Mesenchymal stem cell (in vitro differentiated cells and primary cell): ENCODE results near the gene NFKB1.

Experiments used
- DNase-seq: peaks from one replicate; pipeline ENCODE4 v3.0.0-alpha.2; 2013
- H2AFZ ChIP-seq: one replicate; pipeline ENCODE4 v1.6.1; 2013; ENCODE audit warnings: low read depth, mild to moderate bottlenecking, control low read depth, inconsistent platforms, low read length, moderate library complexity
- H2AK5ac ChIP-seq: 2 replicates; pipeline ENCODE4 v1.6.1; 2013; ENCODE audit warnings: low read length, moderate library complexity, mild to moderate bottlenecking, inconsistent platforms; ENCODE audit not compliant: severe bottlenecking
- H2BK120ac ChIP-seq: one replicate; pipeline ENCODE4 v1.6.1; 2013; ENCODE audit warnings: low read depth, mild to moderate bottlenecking, inconsistent platforms, low read length, moderate library complexity
- H2BK12ac ChIP-seq, 2 experiments: one replicate each; pipeline ENCODE4 v1.6.1; 2013; ENCODE audit warnings: inconsistent platforms in 2 of 2, low read length in 2 of 2, mild to moderate bottlenecking in 2 of 2, moderate library complexity in 2 of 2, control low read depth in 1 of 2
- H2BK15ac ChIP-seq: one replicate; pipeline ENCODE4 v1.6.1; 2013; ENCODE audit warnings: mild to moderate bottlenecking, low read depth, inconsistent platforms; ENCODE audit not compliant: poor library complexity, severe bottlenecking
- H2BK5ac ChIP-seq: 2 replicates; pipeline ENCODE4 v1.6.1; 2013; ENCODE audit warnings: low read depth, mild to moderate bottlenecking, low read length, control low read depth, inconsistent platforms; ENCODE audit not compliant: poor library complexity, severe bottlenecking
- H3K14ac ChIP-seq, 2 experiments: one replicate each; pipeline ENCODE4 v1.6.1; 2013; ENCODE audit warnings: inconsistent platforms in 2 of 2, low read length in 2 of 2, control low read depth in 1 of 2, mild to moderate bottlenecking in 1 of 2, moderate library complexity in 1 of 2
- H3K18ac ChIP-seq, 2 experiments: one replicate each; pipeline ENCODE4 v1.6.1; 2013; ENCODE audit warnings: inconsistent platforms in 2 of 2, low read length in 2 of 2, control low read depth in 1 of 2, low read depth in 1 of 2, mild to moderate bottlenecking in 1 of 2
- H3K23ac ChIP-seq, 2 experiments: one replicate each; pipeline ENCODE4 v1.6.1; 2013; ENCODE audit warnings: inconsistent platforms in 2 of 2, low read length in 2 of 2, mild to moderate bottlenecking in 2 of 2, moderate library complexity in 2 of 2, control low read depth in 1 of 2
- H3K27ac ChIP-seq: 2 replicates; pipeline ENCODE4 v1.5.1; 2013; ENCODE audit warnings: mild to moderate bottlenecking, moderate library complexity, low read length, control low read depth, inconsistent platforms; ENCODE audit not compliant: poor library complexity, severe bottlenecking
- H3K27me3 ChIP-seq, 2 experiments: 2 replicates each; pipeline versions ENCODE4 v1.6.1 to v1.7.0; 2013; ENCODE audit warnings: low read length in 2 of 2, mild to moderate bottlenecking in 2 of 2, moderate library complexity in 2 of 2, control low read depth in 1 of 2, inconsistent platforms in 1 of 2; ENCODE audit not compliant: control insufficient read depth in 1 of 2, insufficient read depth in 1 of 2
- H3K36me3 ChIP-seq, 2 experiments: 2 replicates each; pipeline versions ENCODE4 v1.6.1 to v1.7.0; 2013; ENCODE audit warnings: low read length in 2 of 2, control low read depth in 1 of 2, inconsistent platforms in 1 of 2, low read depth in 1 of 2, mild to moderate bottlenecking in 1 of 2; ENCODE audit not compliant: insufficient read depth in 2 of 2, control insufficient read depth in 1 of 2
- H3K4ac ChIP-seq, 2 experiments: one replicate each; pipeline ENCODE4 v1.6.1; 2013; ENCODE audit warnings: inconsistent platforms in 2 of 2, low read length in 2 of 2, mild to moderate bottlenecking in 2 of 2, moderate library complexity in 2 of 2, control low read depth in 1 of 2, low read depth in 1 of 2
- H3K4me1 ChIP-seq: 2 replicates; pipeline ENCODE4 v1.6.1; 2013; ENCODE audit warnings: low read depth, low read length, control low read depth; ENCODE audit not compliant: control insufficient read depth, insufficient read depth
- H3K4me2 ChIP-seq: 2 replicates; pipeline ENCODE4 v1.6.1; 2013; ENCODE audit warnings: low read length, mild to moderate bottlenecking, inconsistent platforms; ENCODE audit not compliant: poor library complexity, severe bottlenecking
- H3K4me3 ChIP-seq, 2 experiments: 2 replicates each; pipeline versions ENCODE4 v1.5.1 to v1.7.0; 2013; ENCODE audit warnings: low read length in 2 of 2, mild to moderate bottlenecking in 2 of 2, control low read depth in 1 of 2, low read depth in 1 of 2; ENCODE audit not compliant: insufficient read depth in 1 of 2
- H3K79me1 ChIP-seq: replicated peaks from 2 replicates; pipeline ENCODE4 v1.6.1; 2013; ENCODE audit warnings: mild to moderate bottlenecking, control low read depth, low read length, inconsistent platforms; ENCODE audit not compliant: poor library complexity, severe bottlenecking
- H3K9ac ChIP-seq: 2 replicates; pipeline ENCODE4 v1.7.0; 2013; ENCODE audit warnings: mild to moderate bottlenecking, low read length, moderate library complexity
- H3K9me3 ChIP-seq: 2 replicates; pipeline ENCODE4 v1.7.0; 2013; ENCODE audit warnings: mild to moderate bottlenecking, low read length; ENCODE audit not compliant: control insufficient read depth
- H4K8ac ChIP-seq: one replicate; pipeline ENCODE4 v1.6.1; 2013; ENCODE audit warnings: inconsistent platforms, mild to moderate bottlenecking, low read length, moderate library complexity
- H4K91ac ChIP-seq: one replicate; pipeline ENCODE4 v1.6.1; 2013; ENCODE audit warnings: mild to moderate bottlenecking, low read length, inconsistent platforms
- WGBS: methylation state at CpG from one replicate; pipeline ENCODE4 v1.1.7; 2013; ENCODE audit warnings: mixed read lengths; 5-methylcytosine and 5-hydroxymethylcytosine counted together

NFKB1 gene

DNA sequence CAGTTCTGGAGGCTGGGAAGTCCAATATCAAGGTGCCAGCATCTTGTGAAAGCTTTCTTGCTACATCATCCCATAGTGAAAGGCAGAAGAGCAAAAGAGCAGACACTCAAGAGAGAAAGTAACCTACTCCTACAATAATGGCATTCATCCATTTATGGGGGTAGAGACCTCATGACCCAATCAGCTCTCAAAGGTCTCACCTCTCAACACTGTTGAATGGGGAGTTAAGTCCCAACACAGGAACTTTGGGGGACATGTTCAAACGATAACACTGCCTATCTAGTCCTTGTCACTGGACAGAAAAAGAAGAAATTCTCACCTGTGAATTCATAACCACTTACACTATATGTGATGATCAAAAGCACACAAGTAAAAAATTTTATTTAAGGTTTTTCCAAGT lies 6.6 kb upstream of the NFKB1 start:
- H3K4me3 ChIP-seq: no peak overlapping the region
- H2AFZ ChIP-seq: no peak overlapping the region
- H3K4me1 ChIP-seq: no peaks in the 10 kb centered on the region
- H3K36me3 ChIP-seq: no peaks in the 10 kb centered on the region
- no peaks in the 10 kb centered on the region for H3K27me3 ChIP-seq
- no peak overlapping the region for H3K4me2 ChIP-seq
- peaks cover 2% of the 10 kb centered on the region for H3K79me1 ChIP-seq
- no CpG with 5 or more reads among the region's 1 CpG for WGBS
- no peak overlapping the region for H3K27ac ChIP-seq
- H2BK12ac ChIP-seq: no peak overlapping the region
- no peak overlapping the region for H2BK5ac ChIP-seq
- H3K23ac ChIP-seq: no peak overlapping the region
- no peak overlapping the region for H3K9ac ChIP-seq
- no peak overlapping the region for H2BK120ac ChIP-seq
- H2AK5ac ChIP-seq: no peak overlapping the region
- H3K4ac ChIP-seq: no peak overlapping the region
- H3K18ac ChIP-seq: no peak overlapping the region
- H4K91ac ChIP-seq: no peak overlapping the region
- no peak overlapping the region for H3K14ac ChIP-seq
- H3K9me3 ChIP-seq: no peaks in the 10 kb centered on the region
- no peak overlapping the region for H4K8ac ChIP-seq
- no peak overlapping the region for H2BK15ac ChIP-seq
- no peak for DNase-seq

DNA sequence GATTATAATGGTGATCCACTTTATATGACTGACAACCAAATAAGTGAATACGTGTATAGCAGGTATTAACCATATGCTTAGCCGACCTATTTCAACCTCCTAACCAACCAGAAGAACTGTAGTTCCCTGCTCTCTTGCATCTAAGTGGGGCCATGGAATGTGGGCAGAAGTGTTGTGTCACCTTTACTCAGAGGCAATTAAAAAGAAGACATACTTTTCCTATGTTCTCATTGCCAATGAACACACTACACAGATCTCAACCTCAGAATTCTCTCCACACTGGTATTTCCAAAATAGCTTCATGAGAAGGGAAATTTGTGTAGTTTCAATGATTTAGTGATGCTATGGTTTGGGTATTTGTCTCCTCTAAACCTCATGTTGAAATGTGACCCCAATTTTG lies 3.2 kb upstream of the NFKB1 start:
- Histone ChIP-seq H4K91ac (no peak overlapping the region), H3K23ac (no peak overlapping the region), H3K36me3 (no peaks in the 10 kb centered on the region), H2BK12ac (no peak overlapping the region), H3K4me2 (no peak overlapping the region), H3K4me3 (no peak overlapping the region), H2AFZ (no peak overlapping the region), H2BK15ac (no peak overlapping the region), H3K4ac (no peak overlapping the region), H3K79me1 (peaks cover 2% of the 10 kb centered on the region), H3K27me3 (no peaks in the 10 kb centered on the region), H2BK5ac (no peak overlapping the region), H3K9ac (no peak overlapping the region), H2BK120ac (no peak overlapping the region), H2AK5ac (no peak overlapping the region), H4K8ac (no peak overlapping the region), H3K9me3 (no peaks in the 10 kb centered on the region), H3K4me1 (peaks cover 3% of the 10 kb centered on the region), H3K27ac (no peak overlapping the region), H3K18ac (no peak overlapping the region), H3K14ac (no peak overlapping the region)
- DNase-seq: no peak
- WGBS: no CpG with 5 or more reads among the region's 2 CpGs

DNA sequence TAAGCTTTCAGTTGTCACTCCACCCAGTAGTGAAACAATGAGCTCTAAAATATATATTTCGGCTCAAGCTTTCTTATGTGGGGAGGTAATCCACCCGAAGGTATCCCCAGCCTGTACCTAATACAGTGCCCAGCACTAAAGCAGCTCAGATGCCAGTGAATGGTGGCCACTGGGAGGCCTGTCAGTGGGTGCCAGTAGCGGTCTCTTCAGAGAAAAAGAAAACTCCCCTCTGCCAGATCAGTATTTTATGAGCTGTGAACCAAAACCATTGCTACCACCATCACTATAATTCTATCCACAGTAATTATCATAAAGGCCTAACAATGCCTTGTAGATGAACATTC lies 835 bp upstream of the NFKB1 start:
- Histone ChIP-seq H3K23ac (no peak overlapping the region), H3K4me1 (peaks cover 3% of the 10 kb centered on the region), H3K27me3 (no peaks in the 10 kb centered on the region), H3K79me1 (peaks cover 4% of the 10 kb centered on the region), H3K14ac (no peak overlapping the region), H3K27ac (peak overlapping the region; percentile 73), H4K91ac (no peak overlapping the region), H3K36me3 (no peaks in the 10 kb centered on the region), H3K4ac (peak overlapping the region in 1 of 2 experiments; percentile 41), H2BK120ac (no peak overlapping the region), H4K8ac (no peak overlapping the region), H2BK15ac (no peak overlapping the region), H2BK12ac (no peak overlapping the region), H3K4me2 (peak overlapping the region; percentile 79), H2BK5ac (no peak overlapping the region), H3K9me3 (no peaks in the 10 kb centered on the region), H2AFZ (no peak overlapping the region), H3K4me3 (peak overlapping the region in 1 of 2 experiments; percentile 79), H3K9ac (peak overlapping the region; percentile 96), H3K18ac (peak overlapping the region in 1 of 2 experiments; percentile 29), H2AK5ac (no peak overlapping the region)
- DNase-seq: peak; percentile 56
- WGBS: 93% methylated on average over 3 of the region's 3 CpGs

DNA sequence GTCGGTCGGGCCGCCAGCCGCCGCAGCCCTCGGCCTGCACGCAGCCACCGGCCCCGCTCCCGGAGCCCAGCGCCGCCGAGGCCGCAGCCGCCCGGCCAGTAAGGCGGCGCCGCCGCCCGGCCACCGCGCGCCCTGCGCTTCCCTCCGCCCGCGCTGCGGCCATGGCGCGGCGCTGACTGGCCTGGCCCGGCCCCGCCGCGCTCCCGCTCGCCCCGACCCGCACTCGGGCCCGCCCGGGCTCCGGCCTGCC lies 213 bp downstream of the NFKB1 start:
- H2BK120ac ChIP-seq: peak overlapping the region; percentile 93
- no peaks in the 10 kb centered on the region for H3K9me3 ChIP-seq
- peak overlapping the region; percentile 90 to 96 for H3K4ac ChIP-seq
- H2BK5ac ChIP-seq: peak overlapping the region; percentile 98
- peak overlapping the region in 1 of 2 experiments; percentile 98 for H3K23ac ChIP-seq
- peak overlapping the region in 1 of 2 experiments; percentile 96 for H3K14ac ChIP-seq
- H3K79me1 ChIP-seq: peaks cover 4% of the 10 kb centered on the region
- peak overlapping the region; percentile 85 for H3K27ac ChIP-seq
- peaks cover 3% of the 10 kb centered on the region for H3K4me1 ChIP-seq
- peak overlapping the region in 1 of 2 experiments; percentile 78 for H2BK12ac ChIP-seq
- H3K18ac ChIP-seq: peak overlapping the region; percentile 97 to 98
- no peak overlapping the region for H2AK5ac ChIP-seq
- H2BK15ac ChIP-seq: peak overlapping the region; percentile 93
- peak overlapping the region; percentile 96 for H3K9ac ChIP-seq
- peak overlapping the region; percentile 90 to 93 for H3K4me3 ChIP-seq
- peak overlapping the region; percentile 97 for H4K91ac ChIP-seq
- H3K36me3 ChIP-seq: no peaks in the 10 kb centered on the region
- WGBS: 0% methylated on average over 11 of the region's 44 CpGs
- H3K4me2 ChIP-seq: peak overlapping the region; percentile 79
- peak overlapping the region; percentile 92 for H4K8ac ChIP-seq
- H2AFZ ChIP-seq: peak overlapping the region; percentile 81
- no peaks in the 10 kb centered on the region for H3K27me3 ChIP-seq
- DNase-seq: no peak
